Cerebellar nuclear complex (tissue), 1 donor: ENCODE measurements around the gene TMEM196.
"Not testable (repeated sequence)": the region's sequence is repeated elsewhere in the genome, so short reads cannot be mapped to it uniquely, and the experiment has no call there.

ENCODE experiments used
- DNase-seq, 2 experiments: peaks; one replicate each; lab custom pipeline; 2025; lab: John Stamatoyannopoulos, UW

The TMEM196 gene

GRCh38 chr7:19707240-19707639 lies 66.2 kb downstream of the TMEM196 start:
- no peak for DNase-seq

GRCh38 chr7:19705663-19706062 lies 67.8 kb downstream of the TMEM196 start:
- no peak for DNase-seq

GRCh38 chr7:19701471-19701870 lies 71.9 kb downstream of the TMEM196 start:
- no peak for DNase-seq

- no peak for DNase-seq
Observed at GRCh38 chr7:19700936-19701335, 72.5 kb downstream of the TMEM196 start.

- DNase-seq = no peak
Observed at GRCh38 chr7:19698331-19698730, 75.1 kb downstream of the TMEM196 start.

- no peak for DNase-seq
Observed at GRCh38 chr7:19696926-19697325, 76.5 kb downstream of the TMEM196 start.

- DNase-seq = no peak
Observed at GRCh38 chr7:19692111-19692828, 81.1 kb downstream of the TMEM196 start.

GRCh38 chr7:19690736-19691135 lies 82.7 kb downstream of the TMEM196 start:
- DNase-seq = no peak

- not testable (repeated sequence) for DNase-seq
Observed at GRCh38 chr7:19689130-19689529, 84.3 kb downstream of the TMEM196 start.

- no peak for DNase-seq
Observed at GRCh38 chr7:19681596-19681995, 91.8 kb downstream of the TMEM196 start.

GRCh38 chr7:19677180-19677579 lies 96.2 kb downstream of the TMEM196 start:
- no peak for DNase-seq

GRCh38 chr7:19675816-19676215 lies 97.6 kb downstream of the TMEM196 start:
- DNase-seq = no peak

- no peak for DNase-seq
Observed at GRCh38 chr7:19674266-19674960, 99.0 kb downstream of the TMEM196 start.

- no peak for DNase-seq
Observed at GRCh38 chr7:19670806-19671205, 102.6 kb downstream of the TMEM196 start.
